ENCODE measurements around the gene DPF3. TPM values are rescaled to one million over a fixed set of nuclear protein-coding genes. Genes with fewer than 3 reads are reported as not detected.

The DPF3 gene
- total and polyA plus RNA-seq, 2 of the 13 experiments (the other 11 are each of a cell fraction or from before 2014, with no cell fraction given) = 0.09 to 0.60 TPM

DNA sequence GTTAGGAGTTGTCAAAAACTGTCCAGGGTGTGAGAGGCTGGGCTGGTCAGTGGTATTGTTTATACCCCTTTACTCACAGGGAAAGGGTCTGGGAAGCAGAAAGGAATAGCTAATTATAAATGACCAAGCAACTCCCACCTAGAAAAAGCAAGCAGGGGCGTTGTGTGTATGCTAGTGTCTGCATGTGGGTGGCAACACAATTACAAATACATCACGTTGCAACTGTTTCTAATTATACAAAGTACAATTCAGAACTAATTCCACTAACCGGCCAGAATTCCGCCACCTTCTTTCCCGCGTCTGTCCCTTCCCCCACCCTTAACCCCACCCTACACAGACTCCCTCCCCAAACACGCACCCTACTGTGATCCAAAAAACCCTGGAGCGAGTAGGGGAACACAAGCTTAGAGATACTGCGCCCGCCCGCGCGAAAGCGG, 2.2 kb downstream of the DPF3 start:
- CTCF ChIA-PET (ENCODE audit: low intra/inter-chr PET ratio, low total read pairs) = no interaction called here
- intact Hi-C loops (cut with micrococcal nuclease; ENCODE audit: unreplicated experiment) (loop anchor here (5.0 kb wide), 1 partner anchor 119 kb away; no protein-coding TSS in a partner anchor), in situ Hi-C loops (cut with HindIII; ENCODE audit: extremely low pct_ligation_motif_present, low pct_unique_long_range_greater_than_20kb) (no loop called here)
- DNase-seq (ENCODE audit: low spot score) (no peak), ATAC-seq (no peak), FAIRE-seq (no peak)
- Histone ChIP-seq H2AFZ (ENCODE audit: low read length) (no peak overlapping the region), H3K79me2 (ENCODE audit: insufficient read depth, low read length) (no peaks in the 10 kb centered on the region), H3K9ac (ENCODE audit: insufficient read depth, low read depth, low read length) (no peak overlapping the region), H3K27me3 (ENCODE audit: control insufficient read depth in 1 of 2, insufficient read depth in 2 of 2, low read length in 2 of 2) (peaks cover 11 to 45% of the 10 kb centered on the region in 2 experiments; a peak in 4 of 5 replicates), H3K4me2 (ENCODE audit: low read depth, low read length) (peak overlapping the region; percentile 87), H3K36me3 (replicated peaks in 1 of 2; ENCODE audit: control insufficient read depth in 1 of 2, insufficient read depth in 2 of 2, low read length in 2 of 2) (no peaks in the 10 kb centered on the region), H4K20me1 (ENCODE audit: insufficient read depth, low read length) (no peaks in the 10 kb centered on the region), H3K4me3 (replicated peaks in 1 of 3; ENCODE audit: insufficient read depth in 1 of 3, low read depth in 2 of 3, low read length in 3 of 3) (peak overlapping the region in 1 of 3 experiments; percentile 73; a peak in 1 of 6 replicates), H3K27ac (ENCODE audit: extremely low read length, insufficient read depth, low read length) (no peak overlapping the region), H3K4me1 (ENCODE audit: insufficient read depth, low read length) (peaks cover 29% of the 10 kb centered on the region), H3K9me3 (ENCODE audit: low read length) (no peaks in the 10 kb centered on the region)
- WGBS (ENCODE audit: low lambda C conversion rate) = 15% methylated on average over 14 of the region's 14 CpGs
- POLR2A ChIA-PET = no interaction called here
- TF ChIP-seq, protein P1, sequence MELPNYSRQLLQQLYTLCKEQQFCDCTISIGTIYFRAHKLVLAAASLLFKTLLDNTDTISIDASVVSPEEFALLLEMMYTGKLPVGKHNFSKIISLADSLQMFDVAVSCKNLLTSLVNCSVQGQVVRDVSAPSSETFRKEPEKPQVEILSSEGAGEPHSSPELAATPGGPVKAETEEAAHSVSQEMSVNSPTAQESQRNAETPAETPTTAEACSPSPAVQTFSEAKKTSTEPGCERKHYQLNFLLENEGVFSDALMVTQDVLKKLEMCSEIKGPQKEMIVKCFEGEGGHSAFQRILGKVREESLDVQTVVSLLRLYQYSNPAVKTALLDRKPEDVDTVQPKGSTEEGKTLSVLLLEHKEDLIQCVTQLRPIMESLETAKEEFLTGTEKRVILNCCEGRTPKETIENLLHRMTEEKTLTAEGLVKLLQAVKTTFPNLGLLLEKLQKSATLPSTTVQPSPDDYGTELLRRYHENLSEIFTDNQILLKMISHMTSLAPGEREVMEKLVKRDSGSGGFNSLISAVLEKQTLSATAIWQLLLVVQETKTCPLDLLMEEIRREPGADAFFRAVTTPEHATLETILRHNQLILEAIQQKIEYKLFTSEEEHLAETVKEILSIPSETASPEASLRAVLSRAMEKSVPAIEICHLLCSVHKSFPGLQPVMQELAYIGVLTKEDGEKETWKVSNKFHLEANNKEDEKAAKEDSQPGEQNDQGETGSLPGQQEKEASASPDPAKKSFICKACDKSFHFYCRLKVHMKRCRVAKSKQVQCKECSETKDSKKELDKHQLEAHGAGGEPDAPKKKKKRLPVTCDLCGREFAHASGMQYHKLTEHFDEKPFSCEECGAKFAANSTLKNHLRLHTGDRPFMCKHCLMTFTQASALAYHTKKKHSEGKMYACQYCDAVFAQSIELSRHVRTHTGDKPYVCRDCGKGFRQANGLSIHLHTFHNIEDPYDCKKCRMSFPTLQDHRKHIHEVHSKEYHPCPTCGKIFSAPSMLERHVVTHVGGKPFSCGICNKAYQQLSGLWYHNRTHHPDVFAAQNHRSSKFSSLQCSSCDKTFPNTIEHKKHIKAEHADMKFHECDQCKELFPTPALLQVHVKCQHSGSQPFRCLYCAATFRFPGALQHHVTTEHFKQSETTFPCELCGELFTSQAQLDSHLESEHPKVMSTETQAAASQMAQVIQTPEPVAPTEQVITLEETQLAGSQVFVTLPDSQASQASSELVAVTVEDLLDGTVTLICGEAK (IDR thresholded peaks at IDR 0.05) = no peak
- TF ChIP-seq, protein P1 (CRISPR knock-in tag; IDR thresholded peaks at IDR 0.05) = no peak
- TF ChIP-seq ONECUT2 (CRISPR knock-in tag; IDR thresholded peaks at IDR 0.05) (no peak), SNAPC2 (CRISPR knock-in tag; IDR thresholded peaks at IDR 0.05) (no peak)
- TF ChIP-seq, protein P2, sequence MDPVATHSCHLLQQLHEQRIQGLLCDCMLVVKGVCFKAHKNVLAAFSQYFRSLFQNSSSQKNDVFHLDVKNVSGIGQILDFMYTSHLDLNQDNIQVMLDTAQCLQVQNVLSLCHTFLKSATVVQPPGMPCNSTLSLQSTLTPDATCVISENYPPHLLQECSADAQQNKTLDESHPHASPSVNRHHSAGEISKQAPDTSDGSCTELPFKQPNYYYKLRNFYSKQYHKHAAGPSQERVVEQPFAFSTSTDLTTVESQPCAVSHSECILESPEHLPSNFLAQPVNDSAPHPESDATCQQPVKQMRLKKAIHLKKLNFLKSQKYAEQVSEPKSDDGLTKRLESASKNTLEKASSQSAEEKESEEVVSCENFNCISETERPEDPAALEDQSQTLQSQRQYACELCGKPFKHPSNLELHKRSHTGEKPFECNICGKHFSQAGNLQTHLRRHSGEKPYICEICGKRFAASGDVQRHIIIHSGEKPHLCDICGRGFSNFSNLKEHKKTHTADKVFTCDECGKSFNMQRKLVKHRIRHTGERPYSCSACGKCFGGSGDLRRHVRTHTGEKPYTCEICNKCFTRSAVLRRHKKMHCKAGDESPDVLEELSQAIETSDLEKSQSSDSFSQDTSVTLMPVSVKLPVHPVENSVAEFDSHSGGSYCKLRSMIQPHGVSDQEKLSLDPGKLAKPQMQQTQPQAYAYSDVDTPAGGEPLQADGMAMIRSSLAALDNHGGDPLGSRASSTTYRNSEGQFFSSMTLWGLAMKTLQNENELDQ (CRISPR knock-in tag; IDR thresholded peaks at IDR 0.05; ENCODE audit: borderline replicate concordance) = no peak
- TF ChIP-seq, protein P3, sequence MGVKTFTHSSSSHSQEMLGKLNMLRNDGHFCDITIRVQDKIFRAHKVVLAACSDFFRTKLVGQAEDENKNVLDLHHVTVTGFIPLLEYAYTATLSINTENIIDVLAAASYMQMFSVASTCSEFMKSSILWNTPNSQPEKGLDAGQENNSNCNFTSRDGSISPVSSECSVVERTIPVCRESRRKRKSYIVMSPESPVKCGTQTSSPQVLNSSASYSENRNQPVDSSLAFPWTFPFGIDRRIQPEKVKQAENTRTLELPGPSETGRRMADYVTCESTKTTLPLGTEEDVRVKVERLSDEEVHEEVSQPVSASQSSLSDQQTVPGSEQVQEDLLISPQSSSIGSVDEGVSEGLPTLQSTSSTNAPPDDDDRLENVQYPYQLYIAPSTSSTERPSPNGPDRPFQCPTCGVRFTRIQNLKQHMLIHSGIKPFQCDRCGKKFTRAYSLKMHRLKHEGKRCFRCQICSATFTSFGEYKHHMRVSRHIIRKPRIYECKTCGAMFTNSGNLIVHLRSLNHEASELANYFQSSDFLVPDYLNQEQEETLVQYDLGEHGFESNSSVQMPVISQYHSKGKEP (CRISPR knock-in tag; IDR thresholded peaks at IDR 0.05) = no peak
- TSS peak; percentile 68 for BruUV-seq (replicated peaks)
